Renal pelvis (tissue), 12 donors: ENCODE results near the gene DIP2A. TPM values are rescaled to one million over a fixed set of nuclear protein-coding genes. Genes with fewer than 3 reads are reported as not detected.

Experiments
- DNase-seq: peaks from one replicate; pipeline ENCODE4 v3.0.0-alpha.2; 2013
- long read RNA-seq, 16 experiments: transcript quantifications; one replicate each; lab custom pipeline, GENCODE V29; 2026
- polyA plus RNA-seq, 3 donors: library from polyadenylated mRNA; unstranded; fragments of 120-200 nt; gene quantifications; one replicate each; pipeline ENCODE4 v1.2.1, GENCODE V29; 2013; ENCODE audit not compliant: insufficient read length in 3 of 3

DIP2A gene, protein sequence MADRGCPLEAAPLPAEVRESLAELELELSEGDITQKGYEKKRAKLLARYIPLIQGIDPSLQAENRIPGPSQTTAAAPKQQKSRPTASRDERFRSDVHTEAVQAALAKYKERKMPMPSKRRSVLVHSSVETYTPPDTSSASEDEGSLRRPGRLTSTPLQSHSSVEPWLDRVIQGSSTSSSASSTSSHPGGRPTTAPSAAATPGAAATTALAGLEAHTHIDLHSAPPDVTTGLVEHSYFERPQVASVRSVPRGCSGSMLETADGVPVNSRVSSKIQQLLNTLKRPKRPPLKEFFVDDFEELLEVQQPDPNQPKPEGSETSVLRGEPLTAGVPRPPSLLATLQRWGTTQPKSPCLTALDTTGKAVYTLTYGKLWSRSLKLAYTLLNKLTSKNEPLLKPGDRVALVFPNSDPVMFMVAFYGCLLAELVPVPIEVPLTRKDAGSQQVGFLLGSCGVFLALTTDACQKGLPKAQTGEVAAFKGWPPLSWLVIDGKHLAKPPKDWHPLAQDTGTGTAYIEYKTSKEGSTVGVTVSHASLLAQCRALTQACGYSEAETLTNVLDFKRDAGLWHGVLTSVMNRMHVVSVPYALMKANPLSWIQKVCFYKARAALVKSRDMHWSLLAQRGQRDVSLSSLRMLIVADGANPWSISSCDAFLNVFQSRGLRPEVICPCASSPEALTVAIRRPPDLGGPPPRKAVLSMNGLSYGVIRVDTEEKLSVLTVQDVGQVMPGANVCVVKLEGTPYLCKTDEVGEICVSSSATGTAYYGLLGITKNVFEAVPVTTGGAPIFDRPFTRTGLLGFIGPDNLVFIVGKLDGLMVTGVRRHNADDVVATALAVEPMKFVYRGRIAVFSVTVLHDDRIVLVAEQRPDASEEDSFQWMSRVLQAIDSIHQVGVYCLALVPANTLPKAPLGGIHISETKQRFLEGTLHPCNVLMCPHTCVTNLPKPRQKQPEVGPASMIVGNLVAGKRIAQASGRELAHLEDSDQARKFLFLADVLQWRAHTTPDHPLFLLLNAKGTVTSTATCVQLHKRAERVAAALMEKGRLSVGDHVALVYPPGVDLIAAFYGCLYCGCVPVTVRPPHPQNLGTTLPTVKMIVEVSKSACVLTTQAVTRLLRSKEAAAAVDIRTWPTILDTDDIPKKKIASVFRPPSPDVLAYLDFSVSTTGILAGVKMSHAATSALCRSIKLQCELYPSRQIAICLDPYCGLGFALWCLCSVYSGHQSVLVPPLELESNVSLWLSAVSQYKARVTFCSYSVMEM (N-terminal part only)
- polyA plus RNA-seq: 10 to 100 TPM; 24.3 to 49.6 (median 47.5) TPM
- long read RNA-seq, donor 1: 0 reads
- long read RNA-seq, donor 2, full-length matches to known transcripts: 2 of 9 reads
- long read RNA-seq, donor 2, partial matches to known transcripts: 7 of 9 reads
- long read RNA-seq, donor 2, other reads (novel, unspliced or antisense): 0 of 9 reads
- long read RNA-seq, donor 3: 0 reads
- long read RNA-seq, donor 4, full-length matches to known transcripts: 1 of 1 reads
- long read RNA-seq, donor 4, partial matches to known transcripts: 0 of 1 reads
- long read RNA-seq, donor 4, other reads (novel, unspliced or antisense): 0 of 1 reads
- long read RNA-seq, donor 5: 0 reads
- long read RNA-seq, donor 6: 0 reads
- long read RNA-seq, donor 7, partial matches to known transcripts: 0 of 1 reads
- long read RNA-seq, donor 7, other reads (novel, unspliced or antisense): 0 of 1 reads
- long read RNA-seq, donor 8: 0 reads
- long read RNA-seq, donor 9, full-length matches to known transcripts: 3 of 3 reads
- long read RNA-seq, donor 9, partial matches to known transcripts: 0 of 3 reads
- long read RNA-seq, donor 9, other reads (novel, unspliced or antisense): 0 of 3 reads
- long read RNA-seq, donor 10, partial matches to known transcripts: 0 of 2 reads
- long read RNA-seq, donor 10, other reads (novel, unspliced or antisense): 0 of 2 reads
- long read RNA-seq, donor 11, partial matches to known transcripts: 0 of 2 reads
- long read RNA-seq, donor 11, other reads (novel, unspliced or antisense): 0 of 2 reads
- long read RNA-seq, donor 12, full-length matches to known transcripts: 6 of 30 reads
- long read RNA-seq, donor 12, partial matches to known transcripts: 24 of 30 reads
- long read RNA-seq, donor 12, other reads (novel, unspliced or antisense): 0 of 30 reads
- long read RNA-seq, donor 13, partial matches to known transcripts: 12 of 13 reads
- long read RNA-seq, donor 13, other reads (novel, unspliced or antisense): 0 of 13 reads
- long read RNA-seq, donor 14, partial matches to known transcripts: 7 of 9 reads
- long read RNA-seq, donor 14, other reads (novel, unspliced or antisense): 0 of 9 reads
- long read RNA-seq, donor 15, full-length matches to known transcripts: 9 of 9 reads
- long read RNA-seq, donor 15, partial matches to known transcripts: 0 of 9 reads
- long read RNA-seq, donor 15, other reads (novel, unspliced or antisense): 0 of 9 reads
- long read RNA-seq, donor 16: 0 reads

DNA sequence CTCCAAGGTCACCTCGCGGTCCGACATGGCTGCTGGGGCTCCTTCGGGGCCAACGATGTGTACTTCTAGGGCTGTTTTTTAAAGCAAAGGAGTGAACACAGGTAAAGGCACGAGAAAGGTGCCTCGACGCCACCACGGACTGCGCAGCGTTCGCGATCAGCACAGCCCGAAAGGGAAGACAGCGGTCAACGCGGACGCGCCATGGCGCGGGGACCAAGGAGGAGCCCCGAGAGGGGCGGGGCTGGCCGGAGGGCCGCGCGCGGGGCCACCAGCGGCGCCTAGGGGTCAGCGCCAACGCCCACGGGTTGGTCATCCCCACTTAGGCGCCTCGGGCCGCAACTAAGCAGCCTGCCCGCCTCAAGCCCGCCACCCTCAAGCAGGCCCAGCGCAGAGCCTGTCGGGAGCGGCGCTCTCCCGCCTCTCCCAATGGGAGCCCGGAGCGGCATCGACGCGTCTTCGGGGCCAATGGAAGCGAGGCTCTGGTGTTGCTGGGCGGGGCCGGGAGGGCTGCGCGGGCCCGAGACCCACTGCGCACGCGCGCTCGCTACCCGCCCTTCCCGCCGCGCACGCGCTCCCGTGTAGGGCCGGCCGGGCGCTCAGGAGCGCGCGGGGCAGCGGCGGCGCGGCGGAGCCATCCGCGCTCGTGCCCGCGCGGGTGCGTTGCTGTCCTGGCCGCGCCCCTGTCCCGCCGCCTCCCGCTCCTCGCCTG, at the start of gene DIP2A:
Gene DIP2A, plus strand, starts transcription at position 577 of the 709 bp plus-strand sequence. CDS start 241 bp downstream, outside the sequence.
- DNase-seq: peak; percentile 96

DNA sequence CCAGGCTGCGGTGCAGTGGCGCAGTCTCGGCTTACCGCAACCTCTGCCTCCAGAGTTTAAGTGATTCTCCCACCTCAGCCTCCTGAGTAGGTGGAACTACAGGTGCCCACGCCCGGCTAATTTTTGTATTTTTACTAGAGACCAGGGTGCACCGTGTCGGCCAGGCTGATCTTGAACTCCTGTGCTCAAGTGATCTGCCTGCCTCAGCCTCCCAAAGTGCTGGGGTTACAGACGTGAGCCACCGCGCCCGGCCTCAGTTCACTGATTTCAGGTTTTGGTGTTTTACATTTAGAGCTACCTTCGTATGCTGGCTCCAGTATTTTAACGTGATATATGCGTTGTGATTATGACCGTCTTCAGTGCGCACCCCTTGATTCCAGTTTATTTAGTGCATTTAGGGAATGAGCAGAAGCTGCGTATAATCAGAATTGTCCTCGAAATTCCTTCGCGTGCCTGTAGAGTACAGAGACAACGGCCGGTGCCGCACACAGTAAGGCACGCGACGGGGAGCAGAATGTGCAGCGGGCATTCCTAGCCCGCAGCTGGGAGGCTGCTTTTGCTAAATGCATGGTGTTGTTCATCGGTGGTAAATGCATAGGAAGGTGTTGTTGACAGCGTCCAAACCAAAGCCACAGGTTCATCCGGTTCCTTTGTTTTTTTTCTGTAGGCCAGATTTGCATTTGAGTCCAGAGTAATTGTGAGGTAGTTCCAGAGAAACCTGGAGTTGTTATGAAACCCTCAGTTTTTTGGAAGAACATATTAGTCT, 48.9 kb upstream of the DIP2A start:
- DNase-seq: no peak

DNA sequence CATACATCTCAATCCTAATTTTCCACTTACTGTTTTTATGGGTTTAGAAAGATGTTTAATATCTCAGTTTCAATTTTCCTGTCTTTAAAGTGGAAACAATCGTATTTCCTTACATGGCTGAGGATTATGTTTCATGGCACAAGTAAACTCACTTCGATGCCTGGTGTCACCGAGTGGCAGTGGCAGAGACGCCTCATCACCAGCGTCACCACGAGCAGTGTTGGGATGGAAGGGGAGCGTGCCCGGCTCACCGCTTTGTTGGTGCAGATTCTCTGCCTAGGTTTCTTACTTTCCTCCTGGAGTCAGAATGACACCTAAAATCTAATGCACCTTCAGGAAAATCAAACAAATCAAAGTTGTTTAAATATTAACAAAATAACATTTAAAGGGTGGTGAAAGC, 48.2 kb upstream of the DIP2A start:
- no peak for DNase-seq

DNA sequence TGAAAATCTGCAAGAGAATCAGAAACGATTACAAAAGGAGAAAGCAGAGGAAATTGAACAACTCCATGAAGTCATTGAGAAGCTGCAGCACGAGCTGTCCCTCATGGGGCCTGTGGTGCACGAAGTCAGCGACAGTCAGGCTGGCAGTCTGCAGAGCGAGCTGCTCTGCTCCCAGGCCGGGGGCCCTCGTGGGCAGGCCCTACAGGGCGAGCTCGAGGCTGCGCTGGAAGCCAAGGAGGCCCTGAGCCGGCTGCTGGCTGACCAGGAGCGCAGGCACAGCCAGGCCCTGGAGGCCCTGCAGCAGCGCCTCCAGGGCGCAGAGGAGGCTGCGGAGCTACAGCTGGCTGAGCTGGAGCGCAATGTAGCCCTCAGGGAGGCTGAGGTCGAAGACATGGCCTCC, 47.5 kb upstream of the DIP2A start:
- DNase-seq: no peak

DNA sequence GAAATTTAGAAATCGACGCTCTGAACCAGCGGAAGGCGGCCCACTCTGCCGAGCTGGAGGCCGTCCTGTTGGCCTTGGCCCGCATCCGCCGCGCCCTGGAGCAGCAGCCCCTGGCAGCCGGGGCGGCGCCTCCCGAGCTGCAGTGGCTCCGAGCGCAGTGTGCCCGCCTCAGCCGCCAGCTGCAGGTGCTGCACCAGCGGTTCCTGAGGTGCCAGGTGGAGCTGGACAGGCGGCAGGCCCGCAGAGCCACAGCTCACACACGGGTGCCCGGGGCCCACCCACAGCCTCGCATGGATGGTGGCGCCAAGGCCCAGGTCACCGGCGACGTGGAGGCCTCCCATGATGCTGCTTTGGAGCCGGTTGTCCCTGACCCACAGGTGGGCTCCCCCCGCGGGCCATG, 47.0 kb upstream of the DIP2A start:
- DNase-seq: no peak

DNA sequence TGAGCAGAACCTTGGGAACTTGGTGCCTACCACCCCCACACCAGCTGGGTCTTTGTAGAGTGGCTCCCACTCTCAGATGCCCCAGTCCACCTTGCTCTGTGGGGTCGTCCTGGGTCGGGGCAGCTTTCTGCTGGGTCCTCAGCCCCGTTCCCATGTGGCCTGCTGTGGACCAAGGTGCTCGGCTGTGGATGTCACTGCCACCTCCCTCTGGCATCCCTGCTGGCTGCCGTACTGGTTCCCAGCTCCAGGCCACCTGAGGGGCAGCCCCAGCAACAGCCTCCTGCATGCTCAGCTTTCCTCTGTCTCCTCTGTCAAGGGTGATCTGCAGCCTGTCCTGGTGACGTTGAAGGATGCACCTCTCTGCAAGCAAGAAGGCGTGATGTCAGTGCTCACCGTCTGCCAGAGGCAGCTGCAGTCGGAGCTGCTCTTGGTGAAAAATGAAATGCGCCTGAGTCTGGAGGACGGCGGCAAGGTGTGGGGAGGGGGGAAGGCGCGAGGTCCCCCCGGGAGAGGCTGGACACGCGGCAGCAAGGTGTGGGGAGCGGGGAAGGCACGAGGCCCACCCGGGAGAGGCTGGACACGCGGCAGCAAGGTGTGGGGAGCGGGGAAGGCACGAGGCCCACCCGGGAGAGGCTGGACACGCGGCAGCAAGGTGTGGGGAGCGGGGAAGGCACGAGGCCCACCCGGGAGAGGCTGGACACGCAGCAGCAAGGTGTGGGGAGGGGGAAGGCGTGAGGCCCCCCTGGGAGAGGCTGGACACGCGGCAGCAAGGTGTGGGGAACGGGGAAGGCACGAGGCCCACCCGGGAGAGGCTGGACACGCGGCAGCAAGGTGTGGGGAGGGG, 45.9 kb upstream of the DIP2A start:
- no peak for DNase-seq

DNA sequence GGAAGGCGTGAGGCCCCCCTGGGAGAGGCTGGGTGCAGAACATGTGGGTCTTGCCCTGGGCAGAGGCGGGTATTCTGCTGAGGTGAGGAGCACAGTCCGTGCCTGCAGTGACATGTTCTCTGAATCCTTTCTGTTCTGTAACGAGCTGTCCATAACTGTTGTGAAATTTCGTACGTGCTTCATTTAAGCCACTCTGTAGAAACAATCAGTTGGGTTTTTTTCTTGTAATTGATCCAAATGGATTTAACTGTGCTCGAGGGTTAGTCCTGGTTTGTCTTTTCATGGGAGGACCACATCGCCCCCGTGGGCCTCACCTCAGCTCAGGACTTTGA, 45.4 kb upstream of the DIP2A start:
- DNase-seq: no peak

DNA sequence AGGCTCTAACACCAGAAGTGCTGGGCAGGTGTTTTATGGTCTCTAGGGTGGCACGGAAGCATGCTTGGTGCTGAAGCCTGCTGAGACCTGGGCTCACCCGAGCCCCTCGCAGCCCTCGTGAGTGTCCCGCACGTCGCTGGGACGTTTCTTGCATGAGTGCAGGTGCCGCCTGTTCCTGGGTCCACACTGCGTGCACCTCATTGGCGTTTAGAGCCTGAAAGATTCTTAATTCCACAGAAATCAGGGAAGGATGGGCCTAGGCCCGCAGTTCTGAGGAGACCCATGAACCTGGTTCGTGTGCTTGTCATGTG, 43.8 kb upstream of the DIP2A start:
- DNase-seq: no peak

DNA sequence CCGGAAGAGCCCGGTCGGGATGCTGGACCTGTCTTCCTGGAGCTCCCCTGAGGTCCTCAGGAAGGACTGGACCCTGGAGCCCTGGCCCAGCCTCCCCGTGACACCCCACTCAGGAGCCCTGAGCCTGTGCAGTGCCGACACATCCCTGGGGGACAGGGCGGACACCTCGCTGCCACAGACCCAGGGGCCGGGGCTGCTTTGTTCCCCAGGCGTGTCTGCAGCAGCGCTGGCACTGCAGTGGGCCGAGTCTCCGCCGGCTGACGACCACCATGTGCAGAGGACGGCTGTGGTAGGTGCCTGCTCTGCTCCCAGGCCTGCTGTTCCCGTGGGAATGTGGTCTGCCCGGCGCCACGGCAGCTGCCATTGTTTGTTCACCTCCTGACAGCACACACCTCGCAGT, 42.1 kb upstream of the DIP2A start:
- DNase-seq: no peak

DNA sequence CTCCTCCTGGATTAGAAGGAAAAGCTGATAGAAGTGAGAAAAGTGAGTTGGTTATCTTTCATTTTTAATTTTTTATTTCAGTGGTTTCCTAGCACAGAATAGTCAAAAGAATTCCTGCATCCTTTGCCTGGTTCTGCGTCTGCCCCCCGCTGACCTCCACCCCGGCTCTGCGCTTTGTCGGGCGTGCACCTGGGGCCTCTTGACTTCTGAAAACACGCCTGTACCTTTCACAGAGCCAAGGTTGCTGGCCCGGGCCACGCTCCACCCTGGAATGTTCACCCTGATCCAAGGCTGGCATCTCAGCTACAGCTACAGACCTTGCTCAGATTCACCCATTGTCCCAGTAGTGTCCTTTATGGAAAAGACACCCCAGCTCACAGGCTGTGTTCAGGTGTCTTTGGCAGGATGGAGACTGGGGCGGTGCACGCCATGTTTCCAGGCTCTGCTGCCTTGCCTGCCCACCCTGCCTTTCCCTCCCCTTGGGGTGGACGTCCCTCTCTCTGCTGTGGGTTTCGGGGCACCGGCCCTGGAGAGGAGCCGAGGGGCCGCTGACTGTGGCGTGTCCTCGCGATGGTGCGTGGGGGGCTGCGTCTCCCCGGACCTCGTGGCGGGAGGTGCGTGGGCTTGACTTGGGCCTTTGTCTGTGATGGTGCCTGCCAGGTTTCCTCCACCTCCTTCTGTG, 40.3 kb upstream of the DIP2A start:
- DNase-seq: no peak

DNA sequence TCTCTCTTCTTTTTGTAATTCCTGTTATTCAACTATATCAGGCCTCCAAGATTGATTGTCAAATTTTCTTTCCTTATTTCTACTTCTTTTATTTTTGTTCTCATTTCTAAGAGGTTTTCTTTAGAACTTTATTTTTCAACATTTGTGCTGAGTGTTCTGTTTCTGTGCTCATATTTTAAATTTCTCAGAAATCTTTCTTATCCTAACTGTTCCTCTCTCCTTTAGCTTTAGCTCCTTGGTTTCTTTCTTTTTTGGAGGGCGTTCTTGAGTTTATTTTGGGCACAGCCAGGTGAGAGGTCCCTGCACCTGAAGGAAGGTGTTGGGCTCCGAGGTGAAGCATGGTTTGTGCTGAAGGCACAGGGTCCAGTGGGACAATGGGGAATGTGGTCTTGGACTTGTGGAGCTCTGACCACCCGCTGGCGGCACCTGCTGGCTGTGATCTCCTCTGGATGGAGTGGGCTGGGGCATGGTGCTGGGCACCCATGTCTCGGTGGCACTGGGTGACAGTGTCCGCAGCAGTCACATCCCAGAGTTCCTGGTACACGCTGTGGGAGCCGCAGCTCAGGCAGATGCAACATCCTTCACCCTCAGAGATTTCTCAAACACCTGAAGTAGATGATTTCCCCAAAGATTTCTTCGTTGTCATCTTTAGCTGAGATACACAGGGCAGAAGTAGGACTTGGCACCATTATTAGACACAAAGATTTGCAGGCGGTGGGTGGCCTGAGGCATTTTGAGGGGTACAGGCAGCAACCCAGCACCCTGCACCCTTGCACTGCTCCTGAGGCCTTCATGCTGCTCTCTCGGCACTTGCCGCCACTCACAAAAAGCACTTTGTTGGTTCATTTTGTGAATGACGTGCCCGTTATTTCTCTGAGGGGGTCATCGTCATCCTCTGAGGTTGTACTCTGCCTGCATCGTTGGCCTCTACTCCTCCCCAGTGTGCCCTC, 38.2 kb upstream of the DIP2A start:
- no peak for DNase-seq

DNA sequence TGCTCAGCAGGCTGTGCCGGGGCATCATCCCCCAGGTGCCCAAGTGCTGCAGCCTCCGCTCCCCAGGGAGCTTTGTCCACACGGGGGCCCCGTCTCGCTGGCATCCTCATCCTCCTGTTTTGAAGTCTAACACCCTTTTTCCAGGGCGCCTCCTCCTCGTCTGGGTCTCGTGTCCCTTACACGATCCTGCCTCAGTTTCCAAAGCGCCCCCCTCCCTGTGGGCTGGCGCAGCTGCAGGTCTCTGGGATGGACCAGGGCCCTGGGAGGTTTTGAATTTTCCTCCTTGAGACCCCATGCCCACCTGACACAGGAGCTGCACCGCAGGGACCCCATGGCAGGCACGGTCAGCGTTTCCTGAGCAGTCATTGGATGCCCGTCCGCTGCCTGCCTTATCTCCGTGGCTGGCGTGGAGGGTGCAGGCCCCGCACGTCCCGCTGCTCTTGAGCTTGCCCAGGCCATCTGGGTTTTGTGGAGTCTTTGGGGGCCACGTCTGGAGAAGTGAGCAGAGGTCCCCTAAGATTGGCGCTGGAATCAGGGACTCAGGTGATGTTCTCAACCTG, 37.4 kb upstream of the DIP2A start:
- no peak for DNase-seq

DNA sequence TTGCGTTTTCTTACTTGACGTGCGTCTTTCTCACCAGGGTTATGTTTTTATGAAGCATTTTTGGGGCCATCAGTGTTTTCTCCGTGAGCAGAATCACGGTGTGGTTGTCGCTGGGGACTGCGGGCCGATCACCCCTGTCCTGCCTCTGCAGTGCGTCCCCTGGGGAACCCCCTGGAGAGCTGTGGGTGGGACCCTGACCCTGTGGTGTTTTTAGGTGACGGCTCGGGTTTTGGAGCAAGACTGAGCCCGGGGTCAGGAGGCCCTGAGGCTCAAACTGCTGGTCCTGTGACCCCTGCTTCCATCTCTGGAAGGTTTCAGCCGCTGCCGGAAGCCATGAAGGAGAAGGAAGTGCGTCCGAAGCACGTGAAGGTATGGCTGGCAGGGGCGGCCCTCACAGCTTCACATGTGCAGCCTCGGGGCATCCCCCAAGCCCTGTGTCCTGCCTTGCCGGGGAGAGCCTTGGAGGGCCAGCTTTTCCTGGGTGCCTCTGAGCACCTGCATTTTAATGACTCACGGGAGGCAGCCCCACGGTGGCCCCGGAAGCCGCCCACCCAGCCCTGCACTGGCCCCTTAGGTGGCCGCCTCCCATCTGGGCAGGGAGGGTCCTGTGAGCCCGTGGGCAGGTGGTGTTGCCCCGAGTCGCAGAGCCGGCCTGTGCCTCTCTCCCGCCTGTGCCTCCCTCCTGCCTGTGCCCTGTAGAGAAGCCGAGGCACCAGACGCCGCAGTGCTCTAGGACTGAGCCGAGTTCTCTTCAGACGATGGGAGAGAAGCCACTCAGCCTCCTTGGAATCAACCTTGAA, 36.7 kb upstream of the DIP2A start:
- DNase-seq: no peak

DNA sequence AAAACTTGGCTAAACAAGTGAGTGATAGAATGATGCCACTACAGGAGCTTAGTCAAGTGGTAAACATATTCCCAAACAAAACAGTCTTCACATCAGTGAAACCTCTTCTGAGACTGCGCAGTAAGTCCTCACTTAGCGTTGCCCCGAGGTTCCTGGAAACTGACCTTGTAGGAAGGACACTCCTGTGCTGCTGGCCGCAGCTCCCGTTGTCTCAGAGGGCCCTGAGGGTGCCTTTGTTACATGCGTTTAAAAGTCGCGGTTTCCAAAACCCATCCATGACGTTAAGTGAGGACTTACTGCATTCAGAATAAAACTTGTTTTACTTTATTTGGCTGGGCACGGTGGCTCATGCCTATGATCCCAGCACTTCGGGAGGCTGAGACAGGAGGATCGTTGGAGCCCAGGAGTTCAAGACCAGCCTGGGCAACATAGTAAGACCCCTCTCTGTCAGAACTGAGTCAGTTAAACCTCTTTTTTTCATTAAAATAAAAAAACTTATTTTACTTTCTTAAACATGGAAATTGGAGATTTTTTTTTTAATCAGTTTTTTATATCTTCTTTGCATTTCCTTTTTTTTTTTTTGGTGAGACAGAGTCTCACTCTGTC, 36.0 kb upstream of the DIP2A start:
- DNase-seq: no peak
